ENCODE data around the gene RHBDF1. TPM values are rescaled to one million over a fixed set of nuclear protein-coding genes. Genes with fewer than 3 reads are reported as not detected.

RHBDF1 gene
- total RNA-seq, 1 experiment from 2014 or later: 62.9 TPM

GRCh38 chr16:100989-101388 lies 28.6 kb upstream of the RHBDF1 start:
- no peaks in the 10 kb centered on the region for H3K4me1 ChIP-seq (replicated peaks; ENCODE audit: insufficient read depth)
- peaks cover 14% of the 10 kb centered on the region; the same call in 1 of the 2 replicates for H3F3A ChIP-seq (ENCODE audit: insufficient read depth, low read depth)
- no peak overlapping the region for H3K4me3 ChIP-seq
- H3K36me3 ChIP-seq (ENCODE audit: low read depth): no peaks in the 10 kb centered on the region
- no TSS peak for BruUV-seq (replicated peaks)
- TF ChIP-seq EZH2 (IDR thresholded peaks at IDR 0.05; ENCODE audit: low read depth) (no peak), CTCF (conservative IDR thresholded peaks at IDR 0.05) (no peak)
- H4K20me1 ChIP-seq (ENCODE audit: insufficient read depth): peaks cover 3% of the 10 kb centered on the region; the same call in 1 of the 2 replicates
- H3K27me3 ChIP-seq (ENCODE audit: insufficient read depth, low read depth): no peaks in the 10 kb centered on the region
- H3K9me3 ChIP-seq (ENCODE audit: insufficient read depth, low read depth): no peaks in the 10 kb centered on the region
- no peak overlapping the region for H3K27ac ChIP-seq
- H3K9me2 ChIP-seq (ENCODE audit: insufficient read depth): no peaks in the 10 kb centered on the region
- DNase-seq: no peak
- H3K79me2 ChIP-seq (ENCODE audit: low read depth): no peaks in the 10 kb centered on the region
- ChIA-PET CTCF (no interaction called here), POLR2A (ENCODE audit: unreplicated experiment) (no interaction called here)
- no peak overlapping the region for H3K4me2 ChIP-seq
- intact Hi-C loops (cut with micrococcal nuclease; ENCODE audit: unreplicated experiment): no loop called here
- H2AFZ ChIP-seq: no peak overlapping the region

- intact Hi-C loops (cut with micrococcal nuclease; ENCODE audit: unreplicated experiment): loop anchor here (1.0 kb wide), 1 partner anchor 33 kb away; no protein-coding TSS in a partner anchor
- H3F3A ChIP-seq (ENCODE audit: insufficient read depth, low read depth): peaks cover 19% of the 10 kb centered on the region; the same call in 1 of the 2 replicates
- no peaks in the 10 kb centered on the region for H3K9me2 ChIP-seq (ENCODE audit: insufficient read depth)
- H3K4me1 ChIP-seq (replicated peaks; ENCODE audit: insufficient read depth): no peaks in the 10 kb centered on the region
- H4K20me1 ChIP-seq (ENCODE audit: insufficient read depth): no peaks in the 10 kb centered on the region; the same call in 1 of the 2 replicates
- TF ChIP-seq EZH2 (IDR thresholded peaks at IDR 0.05; ENCODE audit: low read depth): no peak
- TF ChIP-seq CTCF (conservative IDR thresholded peaks at IDR 0.05): no peak
- H3K36me3 ChIP-seq (ENCODE audit: low read depth): no peaks in the 10 kb centered on the region
- ChIA-PET CTCF (interaction anchor here (0.7 to 1.4 kb wide), 3 partner anchors 9 to 1005 kb away, joined by 5 to 14 read pairs (median 5); no protein-coding TSS in a partner anchor), POLR2A (ENCODE audit: unreplicated experiment) (no interaction called here)
- no peak overlapping the region for H3K4me3 ChIP-seq
- BruUV-seq (replicated peaks): no TSS peak
- H3K9me3 ChIP-seq (ENCODE audit: insufficient read depth, low read depth): no peaks in the 10 kb centered on the region
- no peak overlapping the region for H3K4me2 ChIP-seq
- DNase-seq: no peak
- no peaks in the 10 kb centered on the region for H3K27me3 ChIP-seq (ENCODE audit: insufficient read depth, low read depth)
- H3K79me2 ChIP-seq (ENCODE audit: low read depth): no peaks in the 10 kb centered on the region
- no peak overlapping the region for H2AFZ ChIP-seq
- H3K27ac ChIP-seq: no peak overlapping the region
These were observed 25.4 kb upstream of the RHBDF1 start for GRCh38 chr16:97822-98221.

GRCh38 chr16:96935-97381 lies 24.5 kb upstream of the RHBDF1 start:
- intact Hi-C loops (cut with micrococcal nuclease; ENCODE audit: unreplicated experiment): loop anchor here (1.0 kb wide), 1 partner anchor 32 kb away; no protein-coding TSS in a partner anchor
- DNase-seq: peak; percentile 72 to 91

More at GRCh38 chr16:96935-97381, 24.5 kb upstream of the RHBDF1 start:
- H3K4me2 ChIP-seq: no peak overlapping the region
- no TSS peak for BruUV-seq (replicated peaks)
- CTCF ChIA-PET: interaction anchor here (0.6 to 1.4 kb wide), 5 partner anchors 10 to 1006 kb away, joined by 3 to 14 read pairs (median 5); no protein-coding TSS in a partner anchor
- no peaks in the 10 kb centered on the region for H3K36me3 ChIP-seq (ENCODE audit: low read depth)
- H3K79me2 ChIP-seq (ENCODE audit: low read depth): no peaks in the 10 kb centered on the region
- H3K9me3 ChIP-seq (ENCODE audit: insufficient read depth, low read depth): no peaks in the 10 kb centered on the region
- H3K4me1 ChIP-seq (replicated peaks; ENCODE audit: insufficient read depth): no peaks in the 10 kb centered on the region
- POLR2A ChIA-PET (ENCODE audit: unreplicated experiment): interaction anchor here (0.6 kb wide), 4 partner anchors 43 to 567 kb away, joined by 6 to 10 read pairs (median 8); partner anchors contain the start of genes POLR3K and SNRNP25
- H4K20me1 ChIP-seq (ENCODE audit: insufficient read depth): no peaks in the 10 kb centered on the region; the same call in 1 of the 2 replicates
- no peaks in the 10 kb centered on the region for H3K27me3 ChIP-seq (ENCODE audit: insufficient read depth, low read depth)
- no peak overlapping the region for H2AFZ ChIP-seq
- no peaks in the 10 kb centered on the region for H3K9me2 ChIP-seq (ENCODE audit: insufficient read depth)
- H3F3A ChIP-seq (ENCODE audit: insufficient read depth, low read depth): peaks cover 19% of the 10 kb centered on the region; the same call in 1 of the 2 replicates
- peak; percentile 93 for TF ChIP-seq CTCF (conservative IDR thresholded peaks at IDR 0.05)
- TF ChIP-seq EZH2 (IDR thresholded peaks at IDR 0.05; ENCODE audit: low read depth): no peak
- H3K27ac ChIP-seq: no peak overlapping the region
- H3K4me3 ChIP-seq: no peak overlapping the region

Data from PC-9 (cell line).